Eye (tissue), 1 donor: ENCODE results near the gene CNNM3.

ENCODE experiments used
- DNase-seq: peaks from one replicate; pipeline ENCODE4 v3.0.0-alpha.2; 2015

Gene CNNM3

GRCh38 chr2:96866149-96866548 lies 50.1 kb downstream of the CNNM3 start:
- DNase-seq: no peak

DNA sequence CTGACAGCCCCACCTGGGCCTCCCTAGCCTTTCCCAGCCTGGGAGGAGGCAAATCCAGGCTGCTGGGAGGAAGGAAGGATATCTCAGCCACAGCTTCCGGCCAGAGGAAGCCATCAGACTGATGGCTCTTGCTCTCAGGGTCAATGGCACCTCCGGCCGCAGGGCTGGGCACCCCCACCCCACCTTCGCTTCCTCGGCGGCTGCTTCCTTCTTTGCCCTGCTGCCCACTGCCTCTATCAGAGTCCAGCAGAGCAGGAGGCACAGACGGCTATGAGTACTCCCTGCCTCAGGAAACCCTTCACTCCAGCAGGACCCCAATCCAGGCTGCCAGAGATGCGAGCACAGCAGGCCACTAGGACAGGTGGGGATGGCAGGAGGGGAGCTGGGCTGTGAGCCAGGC lies 50.5 kb downstream of the CNNM3 start:
- DNase-seq: no peak

- no peak for DNase-seq
Measured at GRCh38 chr2:96866986-96867755, 51.1 kb downstream of the CNNM3 start.

DNA sequence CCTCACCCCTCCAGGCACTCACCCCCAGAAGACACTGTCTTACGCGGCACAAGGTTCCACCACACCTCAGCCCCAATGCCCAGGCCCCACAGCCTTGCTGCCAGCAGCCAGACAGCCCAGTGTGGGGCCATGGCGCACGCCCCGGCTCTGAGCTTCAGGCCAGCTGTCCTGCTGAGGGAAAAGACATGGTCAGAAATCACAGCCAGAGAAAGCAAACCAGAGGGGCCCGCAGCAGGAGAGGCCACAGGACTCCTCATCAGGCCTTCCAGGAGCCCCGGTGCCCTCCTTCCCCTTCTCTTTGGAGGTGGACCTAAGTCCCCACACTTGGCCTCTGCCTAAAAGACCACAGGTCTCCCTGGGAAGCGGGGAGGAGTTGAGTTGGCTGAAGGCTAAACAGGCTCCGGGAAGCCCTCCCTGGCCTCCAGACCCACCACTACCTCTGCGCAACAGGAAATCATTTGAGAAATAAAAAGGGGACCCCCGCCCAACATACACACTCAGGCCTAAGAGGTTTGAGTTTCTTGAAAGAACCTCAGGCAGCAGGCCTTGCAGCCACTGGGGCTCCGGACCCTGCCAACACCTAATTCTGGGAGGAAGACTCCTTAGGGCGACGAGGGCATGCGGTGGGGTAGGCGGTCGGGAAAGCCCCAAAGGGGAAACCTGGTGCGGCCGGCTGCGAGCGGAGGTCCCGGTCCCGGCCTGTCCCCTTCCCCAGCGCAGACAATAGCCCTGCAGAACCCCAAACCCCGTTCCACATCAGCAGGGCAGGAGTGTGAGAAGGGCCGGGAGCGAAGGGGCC lies 51.9 kb downstream of the CNNM3 start:
- no peak for DNase-seq

- DNase-seq: peak; percentile 94
Measured at GRCh38 chr2:96868555-96869280, 52.6 kb downstream of the CNNM3 start.

- DNase-seq: no peak
Measured at GRCh38 chr2:96869281-96869821, 53.3 kb downstream of the CNNM3 start.

DNA sequence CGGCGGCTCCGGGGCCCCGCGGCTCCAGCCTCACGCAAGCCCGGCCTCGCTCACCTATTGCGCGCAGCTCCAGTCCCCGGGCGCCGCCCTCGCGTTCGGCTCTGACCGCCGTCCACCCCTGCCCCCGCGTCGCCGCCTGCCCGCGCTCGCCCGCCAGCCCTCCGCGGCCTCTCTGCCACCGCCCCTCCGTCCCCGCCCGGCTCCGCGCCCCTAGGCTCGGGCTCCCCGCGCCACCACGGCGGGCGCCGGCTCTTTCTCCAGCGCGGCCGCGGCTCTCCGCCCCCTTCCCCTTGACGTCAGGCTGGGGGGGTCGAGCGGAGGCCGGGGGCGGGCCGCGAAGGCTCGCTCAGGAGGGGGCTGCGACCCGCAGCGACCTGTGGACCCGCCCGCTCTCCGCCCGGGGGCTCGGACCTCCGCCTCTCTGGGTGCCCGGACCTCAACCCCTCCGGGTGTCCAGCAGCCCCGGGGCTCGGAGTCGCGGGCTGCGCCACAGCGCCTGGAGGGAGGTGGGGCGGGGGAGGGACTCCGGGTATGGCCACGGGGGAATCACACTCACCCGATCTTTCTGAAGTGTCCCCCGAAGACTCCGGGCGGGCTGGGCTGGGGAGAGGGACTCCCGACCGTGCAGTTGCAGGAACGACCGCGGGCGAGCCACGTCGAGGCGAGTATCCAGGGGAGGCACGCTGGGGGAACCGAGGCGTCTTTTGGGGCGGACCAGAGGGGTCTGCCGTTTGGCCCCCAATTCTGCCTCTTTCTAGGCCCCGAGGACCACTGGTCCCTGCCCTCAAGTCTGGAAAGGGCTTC lies 54.0 kb downstream of the CNNM3 start, which contains the start of gene SEMA4C:
TSS of gene SEMA4C (minus strand) at position 259 of the 804 bp plus-strand sequence. CDS start 2,194 bp downstream, outside the sequence.
- peak; percentile 85 for DNase-seq

DNA sequence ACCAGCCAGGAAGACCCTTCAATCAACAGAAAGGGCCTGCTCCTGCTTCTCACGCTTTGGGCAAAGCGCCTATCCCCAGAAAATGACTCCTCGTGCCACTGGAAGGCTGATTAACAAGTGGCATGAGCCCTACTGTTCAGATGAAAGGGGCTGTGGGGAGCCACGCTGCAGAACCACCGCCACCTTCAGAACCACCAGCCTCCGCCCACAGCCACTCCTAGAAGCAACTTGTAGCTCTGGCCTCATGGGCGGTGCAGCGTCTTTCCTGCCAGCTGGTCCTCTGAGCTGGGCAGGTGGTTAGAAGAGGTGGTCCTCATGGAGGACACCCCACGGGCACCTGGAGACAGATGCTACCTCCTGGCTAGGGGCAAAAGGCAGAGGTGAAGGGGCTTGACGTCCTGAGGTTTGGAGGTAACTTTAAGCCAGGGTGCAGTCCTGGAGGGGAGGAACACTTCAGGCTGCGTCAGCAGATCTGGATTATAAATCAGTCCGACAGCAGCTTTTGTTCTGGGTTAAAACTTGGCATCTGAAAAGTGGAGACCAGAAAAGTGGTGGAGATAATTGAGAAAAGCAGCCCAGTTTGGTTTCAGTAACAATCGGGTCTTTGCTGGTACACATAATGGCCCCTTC lies 54.7 kb downstream of the CNNM3 start:
- DNase-seq: peak; percentile 87

DNA sequence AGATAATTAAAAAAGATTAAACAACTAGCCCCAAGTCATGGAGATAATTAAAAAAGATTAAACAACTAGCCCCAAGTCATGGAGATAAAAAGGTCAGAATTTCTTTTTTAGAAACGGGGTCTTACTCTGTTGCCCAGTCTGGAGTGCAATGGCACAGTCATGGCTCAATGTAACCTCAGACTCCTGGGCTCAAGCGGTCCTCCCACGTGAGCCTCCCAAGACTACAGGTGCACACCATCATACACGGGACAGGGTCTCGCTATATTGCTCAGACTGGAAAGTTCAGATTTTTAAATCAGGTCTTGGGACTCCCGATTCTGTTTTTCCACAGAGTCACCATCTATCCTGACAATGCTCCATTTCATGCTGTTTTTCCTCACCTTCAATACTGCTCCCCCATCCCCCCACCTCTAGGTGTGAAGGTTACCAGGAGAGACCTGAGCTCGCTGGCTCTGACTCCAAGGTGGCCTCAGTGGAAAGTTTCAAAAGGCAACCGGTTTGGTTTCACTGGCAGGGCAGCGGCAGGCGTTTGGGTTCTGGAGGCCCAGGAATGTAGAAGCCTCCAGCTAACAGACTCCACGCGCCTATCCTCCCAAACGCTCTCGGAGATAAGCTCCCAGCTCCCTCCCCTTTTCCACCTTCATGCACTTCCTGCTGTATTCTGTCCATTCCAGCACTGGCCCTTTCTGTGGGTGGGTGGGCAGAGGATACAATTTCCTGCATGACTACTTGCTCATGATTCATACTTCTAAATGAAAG lies 56.7 kb downstream of the CNNM3 start:
- DNase-seq: no peak

GRCh38 chr2:96873651-96874096 lies 57.6 kb downstream of the CNNM3 start:
- no peak for DNase-seq

DNA sequence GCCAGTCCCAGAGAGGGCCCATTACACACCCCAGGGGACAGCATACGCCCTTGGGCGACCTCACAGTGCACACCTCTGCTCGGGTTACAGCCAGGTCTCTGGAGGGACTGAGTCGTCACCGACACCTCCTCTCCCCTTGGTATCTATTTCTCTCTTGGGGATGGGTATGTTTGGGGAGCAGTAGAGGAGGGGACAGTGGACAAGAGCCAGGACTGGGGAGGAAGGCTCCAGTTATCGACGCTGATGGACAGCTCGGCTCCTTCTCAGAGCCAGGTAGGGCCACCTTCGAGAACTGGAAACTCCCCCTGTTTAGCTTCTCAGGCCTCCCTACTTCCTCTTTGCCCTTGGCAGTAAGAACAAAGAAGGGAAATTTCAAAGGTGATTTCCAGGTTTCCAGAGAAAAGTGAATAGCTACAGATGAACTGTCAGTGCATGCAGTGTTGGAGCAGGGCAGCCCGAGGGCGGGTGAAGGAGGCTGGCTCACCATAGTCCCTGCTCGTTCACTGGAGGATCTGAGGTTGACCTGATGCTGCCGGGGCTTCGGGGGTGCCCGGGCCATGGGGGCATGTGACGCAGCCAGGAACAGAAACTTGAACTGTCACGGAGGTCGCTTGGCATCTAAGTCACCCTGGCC lies 58.2 kb downstream of the CNNM3 start:
- no peak for DNase-seq

GRCh38 chr2:96875498-96876268 lies 59.6 kb downstream of the CNNM3 start:
- DNase-seq: peak; percentile 89

DNA sequence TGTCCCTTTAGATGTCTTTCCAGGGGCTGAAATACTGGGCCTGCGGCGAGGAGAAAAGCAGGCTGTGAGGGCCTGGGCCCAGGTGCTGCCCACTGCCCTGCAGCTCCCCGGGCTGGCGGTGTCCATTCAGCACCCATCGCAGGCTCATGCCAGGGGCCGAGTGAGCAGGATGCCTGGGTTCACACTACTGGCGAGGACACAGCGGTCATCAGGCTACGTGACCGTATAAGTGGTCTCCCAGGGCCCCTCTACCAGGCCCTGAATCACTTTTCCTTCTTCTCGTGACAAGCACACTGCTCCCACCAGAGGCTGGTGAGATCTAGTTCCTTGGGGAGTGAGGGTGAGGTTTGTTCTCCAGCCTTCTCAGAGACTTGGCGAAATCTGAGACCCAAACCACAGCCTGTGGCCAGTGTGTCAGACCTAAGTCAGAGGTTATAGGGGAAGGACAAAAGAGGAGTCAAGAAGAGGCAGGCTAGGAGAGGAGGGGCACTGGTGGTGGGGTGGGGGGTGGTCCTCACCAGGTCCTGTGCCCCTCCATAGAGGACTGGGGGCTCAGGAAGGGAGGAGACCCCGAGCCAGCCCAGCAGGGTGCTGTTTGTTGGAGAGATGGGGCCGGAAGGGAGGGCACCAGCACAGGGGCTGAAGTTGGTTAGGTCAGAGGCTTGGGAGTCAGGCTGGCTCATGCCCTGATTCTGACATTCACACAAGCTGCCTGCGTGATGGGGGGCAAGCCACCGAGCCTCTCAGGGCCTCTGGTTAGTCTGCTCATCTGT lies 60.4 kb downstream of the CNNM3 start:
- DNase-seq: no peak

GRCh38 chr2:96877042-96877451 lies 61.0 kb downstream of the CNNM3 start:
- no peak for DNase-seq

GRCh38 chr2:96877631-96878092 lies 61.6 kb downstream of the CNNM3 start:
- no peak for DNase-seq

GRCh38 chr2:96878171-96878570 lies 62.1 kb downstream of the CNNM3 start:
- no peak for DNase-seq

GRCh38 chr2:96878796-96879544 lies 62.9 kb downstream of the CNNM3 start:
- DNase-seq: no peak

DNA sequence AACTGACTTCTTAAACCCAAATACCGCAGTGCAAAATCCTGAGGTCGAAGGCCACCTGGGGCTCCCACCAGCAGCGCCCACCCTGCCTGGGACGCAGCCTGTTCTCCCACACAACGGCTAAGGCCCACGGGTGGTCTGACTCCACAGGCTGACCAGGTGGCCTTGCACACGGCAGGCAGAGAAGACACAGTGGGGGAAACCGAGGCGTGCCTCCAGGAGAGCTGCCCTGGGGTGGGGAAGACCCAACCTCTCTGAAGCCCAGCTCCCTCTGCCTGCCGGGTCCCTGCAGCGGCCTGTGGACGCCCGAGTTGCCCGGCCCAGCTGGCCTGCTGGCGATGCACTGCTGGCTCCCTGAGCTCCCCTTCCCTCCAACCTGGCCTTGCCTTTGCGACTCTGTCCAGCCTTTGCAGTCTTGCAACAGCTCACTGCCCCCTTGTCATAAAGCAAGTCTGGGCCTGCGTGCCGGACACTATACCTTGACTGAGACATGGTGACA lies 63.5 kb downstream of the CNNM3 start:
- no peak for DNase-seq
